HG03064 (cell line): Measurements from ENCODE around the gene PCSK2.

Source experiments
- ATAC-seq: cut with Tn5 transposase; IDR thresholded peaks from one replicate; pipeline ENCODE4 v1.9.1; 2021; ENCODE audit warnings: low read depth; ENCODE audit not compliant: unreplicated experiment

Gene PCSK2

DNA sequence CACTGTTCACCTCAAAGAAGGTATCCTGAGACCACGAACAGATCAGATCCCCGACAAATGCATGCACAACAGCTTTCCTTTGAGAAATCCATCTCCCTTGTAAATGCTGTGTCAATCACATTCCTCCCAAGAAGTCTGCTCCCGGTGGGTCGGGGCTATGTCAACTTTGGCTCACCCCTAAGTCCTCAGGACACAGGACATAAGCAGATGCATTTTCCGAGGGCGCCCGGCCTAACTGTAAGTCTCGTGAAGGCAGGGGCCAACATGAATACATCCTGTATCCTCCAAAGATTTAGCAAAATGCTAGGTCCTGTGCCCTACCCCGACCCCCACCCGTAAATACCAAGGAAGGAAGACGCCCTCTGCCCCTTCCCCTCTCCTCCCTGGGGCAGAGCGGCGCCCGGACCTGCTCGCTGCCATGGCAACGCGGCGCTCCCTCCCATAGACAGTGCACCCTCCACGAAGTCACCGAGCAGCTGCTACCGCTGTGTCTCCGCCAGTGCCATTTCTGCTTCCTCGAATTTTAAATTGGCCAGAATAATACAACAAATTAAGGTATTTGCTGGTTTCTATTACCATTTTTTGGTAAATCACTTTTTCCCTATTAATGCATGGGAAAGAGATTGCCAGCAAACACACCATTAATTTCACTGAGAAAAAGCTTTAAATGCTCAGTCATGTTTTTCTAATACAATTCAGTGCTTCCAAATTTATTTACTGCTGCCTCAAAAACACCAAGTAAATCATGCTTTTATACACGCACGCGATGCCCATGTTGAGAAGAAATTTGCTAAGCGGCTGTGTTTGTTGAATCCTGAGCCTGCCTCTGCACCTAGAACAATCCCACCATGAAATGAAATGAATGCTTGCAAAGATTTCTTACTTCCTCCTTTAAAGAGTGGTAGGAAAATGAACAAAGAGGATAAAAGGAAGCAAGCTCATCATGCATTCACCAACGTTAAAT is 100.6 kb downstream of the PCSK2 start:
- no peak for ATAC-seq

DNA sequence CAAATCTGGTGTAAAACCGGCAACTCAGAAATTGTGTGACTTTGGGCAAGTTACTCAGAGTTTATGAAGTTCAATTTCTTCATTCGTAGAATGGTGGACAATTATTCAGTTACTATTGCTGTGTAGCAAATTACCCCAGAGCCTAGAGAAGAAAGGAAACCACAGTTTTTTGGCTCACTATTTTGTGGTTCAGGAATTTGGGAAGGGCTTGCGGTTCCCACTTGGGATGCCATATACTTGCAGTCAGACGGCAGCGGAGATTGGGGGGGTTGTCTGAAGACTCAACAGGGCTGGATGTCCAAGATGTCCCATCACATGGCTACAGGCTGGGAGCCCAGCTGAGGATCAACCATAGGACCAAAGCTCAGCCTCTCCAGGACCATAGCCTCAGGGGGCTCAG is 108.1 kb downstream of the PCSK2 start:
- no peak for ATAC-seq

DNA sequence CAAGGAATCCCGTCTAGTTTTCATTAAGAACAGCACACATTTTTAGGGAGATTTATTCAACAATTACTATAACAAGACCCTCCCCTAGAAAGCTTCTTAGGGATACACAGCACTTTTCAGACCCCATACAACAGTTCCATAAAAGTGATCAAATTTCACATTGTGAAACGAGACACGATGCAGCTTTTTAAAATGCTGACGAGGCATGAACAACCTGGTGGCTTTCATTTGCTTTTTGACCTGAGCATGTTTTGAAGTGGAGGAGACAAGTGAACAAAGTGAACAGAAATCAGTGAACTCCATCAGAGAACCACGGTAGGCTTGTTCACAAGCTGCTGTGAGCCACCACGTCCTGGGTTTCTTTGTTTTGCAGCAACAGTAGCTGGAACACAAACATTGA is 112.2 kb downstream of the PCSK2 start:
- no peak for ATAC-seq

DNA sequence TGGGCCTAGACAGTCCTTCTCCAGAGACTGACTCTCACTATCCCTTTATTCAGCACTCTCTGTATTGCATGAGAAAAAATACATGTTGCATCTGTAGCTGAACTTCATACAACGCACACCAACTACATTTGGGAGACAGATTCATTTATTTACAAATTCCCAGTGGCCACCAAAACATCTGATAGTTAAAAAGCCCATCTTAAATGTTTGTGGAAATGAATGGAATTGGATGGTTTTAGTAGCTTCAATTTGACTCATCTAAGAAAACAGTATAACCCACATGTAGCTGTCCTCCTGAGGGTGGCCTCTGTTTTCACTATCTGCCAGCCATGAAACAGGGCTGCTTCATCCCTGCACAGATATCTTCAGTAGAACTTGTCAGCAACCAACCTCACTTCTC is 116.3 kb downstream of the PCSK2 start:
- no peak for ATAC-seq

DNA sequence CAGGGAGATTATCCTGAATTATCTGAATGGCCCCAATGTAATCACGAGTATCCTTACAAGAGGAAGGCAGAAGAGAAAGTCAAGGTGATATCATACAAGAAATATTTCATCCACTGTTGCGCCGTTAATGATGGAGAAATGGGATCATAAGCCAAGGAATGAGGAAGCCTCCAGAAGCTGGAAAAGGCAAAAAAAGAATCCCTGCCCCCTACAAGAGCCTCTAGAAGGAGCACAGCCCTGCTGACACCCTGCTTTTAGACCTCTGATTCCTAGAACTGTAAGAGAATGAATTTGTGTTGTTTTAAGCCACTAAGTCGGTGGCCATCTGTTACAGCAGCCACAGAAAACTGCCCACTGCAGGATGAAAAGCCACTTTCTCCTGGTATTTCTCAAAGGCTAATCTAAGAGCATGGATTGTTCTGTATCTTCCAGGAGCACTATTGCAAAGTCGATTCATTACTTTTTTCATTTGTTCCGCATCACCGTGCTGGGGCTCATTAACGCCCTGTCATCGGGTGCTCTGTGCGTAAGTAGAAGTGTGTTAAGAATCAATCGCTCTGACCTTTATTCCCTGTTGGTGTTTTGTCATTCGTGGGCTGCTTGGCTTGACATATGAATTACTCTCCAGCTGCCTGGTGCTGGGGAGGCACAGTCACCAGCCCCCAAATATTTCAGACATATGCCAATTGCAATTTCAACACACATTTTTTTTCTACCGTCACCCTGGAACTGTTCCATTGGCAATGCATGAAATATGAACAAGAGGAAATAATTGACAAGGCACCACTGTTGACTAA is 117.0 kb downstream of the PCSK2 start:
- ATAC-seq: no peak

DNA sequence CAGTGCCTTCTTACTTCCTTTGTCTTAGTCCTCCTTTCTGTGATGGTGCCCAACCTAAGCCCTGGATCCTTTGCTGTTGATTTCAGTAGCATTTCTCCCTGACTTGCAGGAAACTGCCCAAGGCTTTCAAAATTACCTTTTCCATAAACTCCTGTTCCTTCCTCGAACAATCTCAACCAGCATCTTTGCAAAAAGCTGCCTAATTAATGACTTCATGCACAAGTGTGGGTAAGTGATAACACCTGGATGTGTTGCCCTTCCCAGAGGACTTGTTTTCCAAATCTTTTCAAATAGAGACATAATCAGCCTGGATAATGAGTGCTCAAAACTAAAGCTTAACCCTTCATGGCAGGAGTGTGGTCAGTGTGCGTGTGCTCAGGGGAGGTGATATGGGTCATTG is 118.0 kb downstream of the PCSK2 start:
- ATAC-seq: no peak

DNA sequence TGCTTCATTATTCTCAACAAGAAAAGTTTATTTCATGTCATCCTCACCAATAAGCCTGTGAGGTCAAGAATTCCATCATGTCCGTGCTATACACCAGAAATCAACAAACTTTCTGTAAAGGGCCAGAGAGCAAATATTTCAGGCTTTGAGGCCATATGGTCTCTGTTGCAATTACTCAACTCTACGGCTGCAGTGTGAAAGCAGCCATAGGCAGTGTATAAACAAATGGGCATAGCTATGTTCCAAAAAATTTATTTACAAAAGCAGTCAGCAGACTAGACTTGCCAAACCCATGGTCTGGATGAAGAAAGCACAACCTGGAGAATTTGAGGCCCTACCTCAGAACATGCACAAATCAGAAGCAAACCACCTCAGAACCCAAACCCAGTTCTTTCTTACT is 118.5 kb downstream of the PCSK2 start:
- no peak for ATAC-seq

DNA sequence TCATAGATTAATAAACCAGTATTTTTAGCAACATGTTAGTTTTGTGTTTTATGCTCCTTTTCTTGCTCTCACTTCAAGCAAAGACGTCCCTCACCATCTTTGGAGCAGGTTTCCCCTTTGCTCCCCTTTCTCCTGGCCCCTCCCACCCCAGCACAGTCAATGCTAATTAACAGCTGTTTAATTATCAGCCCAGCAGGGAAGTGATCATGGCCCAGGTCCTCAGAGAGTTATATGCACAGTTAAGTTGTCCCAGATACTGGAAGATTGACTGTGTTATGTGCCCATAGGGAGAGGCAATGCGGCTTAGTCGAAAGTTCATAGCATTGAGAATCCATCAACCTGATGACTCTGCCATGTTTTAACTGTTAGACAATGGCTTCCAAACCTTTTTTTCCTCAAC is 123.5 kb downstream of the PCSK2 start:
- ATAC-seq: no peak

DNA sequence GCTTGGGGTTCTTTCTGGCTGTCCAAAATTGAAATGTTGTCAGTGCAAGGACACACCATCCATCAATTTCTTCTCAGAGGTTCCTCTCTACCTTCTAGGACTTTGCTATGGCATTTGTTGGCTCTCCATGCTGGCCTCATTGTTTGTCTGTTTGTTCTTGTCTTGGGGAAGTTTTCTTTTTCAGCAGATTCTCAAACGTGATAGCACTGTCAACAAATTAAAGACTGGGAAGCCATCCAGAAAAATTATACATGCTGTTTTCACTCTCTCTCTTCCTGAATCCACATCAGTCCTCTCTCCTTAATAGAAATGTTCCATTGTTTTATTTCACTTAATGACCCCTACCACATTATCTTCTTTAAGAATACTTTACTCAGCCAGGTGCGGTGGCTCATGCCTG is 130.4 kb downstream of the PCSK2 start:
- no peak for ATAC-seq

DNA sequence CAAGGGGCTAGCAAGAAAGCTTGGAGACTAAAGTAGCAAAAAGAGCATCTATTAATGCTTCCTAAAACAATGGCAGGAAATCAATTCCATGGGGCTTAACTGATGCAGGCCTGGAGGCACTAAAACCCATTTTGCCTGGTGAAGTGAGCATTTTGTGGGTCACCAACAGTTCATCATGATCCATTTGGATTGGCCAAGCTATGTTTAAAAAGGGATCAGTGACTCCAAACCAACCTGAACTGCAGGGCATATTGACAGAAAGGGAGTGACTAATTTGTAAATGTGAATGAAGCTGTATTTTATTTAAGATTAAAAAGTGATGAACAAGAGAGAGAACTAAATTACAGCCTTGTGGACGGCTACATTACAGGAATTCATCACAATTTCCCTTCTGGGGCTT is 132.0 kb downstream of the PCSK2 start:
- ATAC-seq: no peak

DNA sequence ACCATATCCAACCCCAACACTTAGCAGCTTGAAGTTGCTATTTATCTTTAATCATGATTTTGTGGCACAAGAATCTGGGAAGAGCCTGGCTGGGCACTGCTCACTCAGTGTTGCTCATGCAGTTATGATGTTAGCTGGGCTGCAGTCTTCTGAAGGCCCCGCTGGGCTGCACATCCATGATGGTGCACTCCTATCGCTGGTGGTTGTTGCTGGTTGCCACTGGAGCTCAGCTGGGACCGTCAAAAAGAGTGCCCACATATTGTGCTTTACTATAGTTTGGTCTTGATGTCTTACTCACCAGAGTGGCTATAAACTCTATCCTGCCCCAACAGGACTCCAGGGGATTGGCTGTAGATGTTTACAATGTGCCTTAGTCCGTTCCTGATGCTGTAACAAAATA is 137.8 kb downstream of the PCSK2 start:
- ATAC-seq: no peak

DNA sequence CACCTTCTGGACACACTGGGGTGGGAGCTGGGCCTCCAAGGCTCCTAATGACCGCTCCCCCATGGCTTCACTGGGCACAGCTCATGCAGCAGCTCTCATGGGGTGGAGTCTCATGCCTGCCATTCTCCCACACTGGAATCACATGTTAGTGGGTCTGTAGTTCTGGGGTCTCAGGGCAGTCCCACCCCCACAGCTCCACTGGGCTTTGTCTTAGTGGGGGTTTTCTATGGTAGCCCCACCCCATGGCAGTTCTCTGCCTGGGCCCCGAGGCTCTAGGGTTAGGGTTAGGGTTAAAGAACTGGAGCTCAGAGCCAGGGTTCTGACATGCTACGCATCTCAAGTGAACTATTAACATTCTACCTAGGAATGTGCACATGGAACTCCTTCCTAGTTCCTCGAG is 139.0 kb downstream of the PCSK2 start:
- ATAC-seq: no peak

DNA sequence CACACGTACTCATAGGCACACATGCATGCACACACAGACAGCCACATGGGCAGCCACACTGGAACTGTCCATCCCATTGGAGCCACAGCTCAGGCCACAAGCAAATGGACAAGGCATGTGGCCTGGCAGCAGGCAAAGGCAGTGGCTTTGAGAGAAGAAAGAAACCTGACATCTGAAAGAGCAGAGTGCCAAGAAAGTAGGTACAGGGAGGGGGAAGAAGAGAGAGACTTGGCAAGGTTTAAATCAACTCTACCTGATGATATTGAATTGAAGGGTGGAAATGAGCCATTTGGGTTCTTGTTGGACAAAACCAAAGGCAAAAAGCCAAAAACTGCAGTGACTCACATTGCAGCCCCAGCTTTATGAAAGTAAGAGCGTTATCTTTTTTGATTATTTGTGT is 142.7 kb downstream of the PCSK2 start:
- ATAC-seq: no peak

DNA sequence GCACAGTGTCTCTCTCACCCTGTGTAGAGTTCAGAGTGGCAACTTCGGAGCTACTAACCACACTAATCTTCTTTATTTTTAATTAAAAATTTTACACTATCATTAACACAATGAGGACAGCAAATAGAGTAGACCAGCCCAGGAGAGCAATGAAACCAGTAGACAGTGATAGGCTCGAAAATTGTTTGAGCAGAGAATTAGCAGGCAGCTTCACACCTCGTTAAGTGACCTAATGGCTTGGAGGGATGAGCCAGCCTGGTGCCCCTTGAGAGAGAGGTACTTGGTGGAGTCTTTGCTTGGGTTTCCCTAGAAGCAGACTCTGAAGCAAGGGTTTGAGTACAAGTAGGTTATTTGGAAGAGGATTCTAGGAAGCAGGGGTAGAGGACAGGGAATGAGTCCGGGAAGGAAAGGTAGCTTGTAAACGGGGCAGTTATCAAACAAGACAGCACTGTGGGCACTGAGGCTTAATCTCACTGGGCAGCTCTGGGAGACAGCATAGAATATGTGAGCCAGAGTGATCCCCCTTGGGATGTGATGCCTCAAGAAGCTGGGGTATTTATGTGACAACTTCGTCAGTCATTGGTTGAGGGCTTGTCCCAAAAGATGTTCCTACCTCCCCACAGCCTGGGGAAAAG is 146.1 kb downstream of the PCSK2 start:
- no peak for ATAC-seq

DNA sequence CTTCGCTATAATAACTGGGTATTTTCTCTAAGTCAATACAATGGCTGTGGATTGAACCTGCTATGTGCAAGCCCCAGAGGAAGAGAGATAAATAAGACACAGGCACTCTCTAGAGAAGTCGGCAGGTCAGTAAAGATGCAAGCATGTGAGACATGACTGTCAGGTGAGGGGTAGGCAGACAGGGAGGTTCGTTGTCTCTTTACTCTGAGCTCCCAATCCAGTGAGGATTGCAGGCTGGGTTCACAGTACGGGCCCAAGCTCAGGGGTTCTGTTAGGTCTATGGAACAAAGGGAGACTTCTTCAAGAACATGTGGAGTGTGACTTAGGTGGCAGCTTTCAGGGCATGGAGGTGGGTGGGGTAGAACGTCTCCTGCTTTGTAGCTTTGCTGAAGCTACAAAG is 147.2 kb downstream of the PCSK2 start:
- ATAC-seq: no peak

DNA sequence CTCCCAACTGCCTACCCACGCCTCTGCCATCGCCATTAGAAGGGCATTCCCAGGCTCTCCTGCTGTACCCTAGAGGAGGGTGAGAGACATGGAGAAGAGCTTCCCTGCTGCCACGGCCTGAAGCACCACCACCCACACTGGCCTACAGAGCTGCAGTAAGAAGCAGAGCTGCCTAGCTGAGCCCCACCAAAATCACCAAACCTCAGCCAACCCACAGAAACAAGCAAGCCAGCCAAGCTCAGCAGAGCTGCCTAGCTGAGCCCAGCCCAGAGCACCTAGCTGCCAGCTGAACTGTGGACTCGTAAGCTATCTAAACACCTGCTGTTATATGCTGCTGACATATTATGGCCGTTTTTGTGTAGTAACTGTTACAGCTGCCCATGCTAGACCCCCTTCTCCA is 149.2 kb downstream of the PCSK2 start:
- ATAC-seq: no peak

DNA sequence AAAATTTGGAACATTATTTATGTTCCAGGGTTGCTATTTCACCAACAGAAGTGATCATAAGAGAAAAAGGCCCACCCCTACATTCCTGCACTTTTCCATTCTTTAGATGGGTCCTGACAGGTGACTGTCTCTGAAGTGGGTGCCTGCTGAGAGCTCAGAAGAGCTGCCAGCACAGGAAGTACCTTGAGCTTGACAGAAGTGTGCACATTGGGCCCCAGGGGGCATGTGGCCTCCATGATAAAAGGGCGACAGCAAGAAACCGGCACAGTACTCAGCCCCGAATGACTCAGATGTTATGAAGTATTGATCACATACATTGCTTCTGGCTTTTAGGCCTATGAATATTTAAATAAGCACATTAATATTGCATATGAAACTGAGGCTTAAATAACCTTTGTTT is 150.4 kb downstream of the PCSK2 start:
- ATAC-seq: no peak

DNA sequence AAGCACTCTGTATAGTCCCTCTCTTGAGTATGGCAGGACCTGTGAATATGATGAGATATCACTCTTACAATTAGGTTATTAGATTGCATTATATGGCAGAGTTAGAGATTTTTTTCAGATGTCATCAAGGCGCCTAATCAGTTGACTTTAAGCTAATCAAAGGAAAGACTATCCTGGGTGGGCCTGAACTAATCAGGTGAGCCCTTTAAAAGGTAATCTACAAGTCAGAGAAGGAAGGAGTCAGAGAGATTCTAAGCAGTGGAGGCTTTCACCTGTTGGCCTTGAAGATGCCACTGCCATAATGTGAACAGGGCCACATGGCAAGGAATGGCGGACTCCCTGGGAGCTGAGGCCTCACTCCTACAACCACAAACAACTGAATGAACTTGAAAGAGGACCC is 152.8 kb downstream of the PCSK2 start:
- no peak for ATAC-seq

DNA sequence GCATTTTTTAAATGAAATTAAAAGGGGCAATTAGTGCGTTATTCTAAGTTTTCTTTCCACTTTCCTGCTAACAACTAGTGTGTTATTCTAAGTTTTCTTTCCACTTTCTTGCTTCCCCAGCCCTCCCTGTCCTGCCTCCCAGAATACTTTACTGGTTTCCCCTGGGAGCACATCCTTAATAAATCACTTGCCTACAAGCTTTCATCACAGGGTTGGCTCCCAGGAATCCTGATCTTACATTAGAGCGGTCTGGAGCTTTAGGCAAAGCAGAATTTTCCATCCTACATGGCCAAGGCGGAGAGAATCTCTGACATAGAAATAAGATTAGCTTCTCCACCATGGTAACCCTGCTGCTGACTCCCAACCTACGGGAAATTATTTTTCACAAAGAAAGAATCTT is 154.0 kb downstream of the PCSK2 start:
- no peak for ATAC-seq

DNA sequence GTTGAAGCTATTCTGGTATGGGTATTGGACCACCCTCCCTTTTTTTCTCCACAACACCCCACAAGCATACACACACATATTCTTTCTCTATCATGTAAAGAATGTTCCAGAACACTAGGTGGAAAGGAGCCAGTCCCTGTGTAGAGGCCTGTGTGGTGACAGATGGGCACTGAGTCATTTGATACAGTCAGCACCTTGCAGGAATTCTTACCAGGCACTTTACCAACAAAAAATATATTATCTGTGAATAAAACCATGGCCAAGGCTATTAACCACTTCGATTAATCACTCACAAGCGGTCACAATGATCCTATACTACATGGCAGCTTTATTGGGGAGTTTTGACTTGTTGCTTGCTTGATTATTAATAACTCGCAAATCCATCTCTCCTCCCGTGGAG is 154.9 kb downstream of the PCSK2 start:
- no peak for ATAC-seq

DNA sequence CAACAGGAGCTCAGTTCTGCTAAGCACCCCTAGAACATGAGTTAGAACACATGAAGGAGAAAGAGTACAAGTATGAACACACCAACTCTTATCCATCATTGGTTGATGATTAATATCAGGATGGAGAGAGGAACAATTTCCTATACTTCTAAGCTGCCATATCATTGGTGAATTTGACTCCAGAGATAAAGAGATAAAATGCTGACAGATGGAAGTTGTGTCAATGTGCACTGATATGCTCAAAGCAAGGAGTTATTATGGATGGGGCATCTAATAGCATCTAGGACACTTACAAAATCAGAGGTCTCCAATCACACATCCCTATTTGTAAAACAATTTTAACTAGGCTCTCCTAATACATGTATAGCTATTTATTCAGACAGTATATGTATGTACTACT is 159.0 kb downstream of the PCSK2 start:
- ATAC-seq: no peak
